ENCODE data around the gene PPP2R3A.

PPP2R3A gene

DNA sequence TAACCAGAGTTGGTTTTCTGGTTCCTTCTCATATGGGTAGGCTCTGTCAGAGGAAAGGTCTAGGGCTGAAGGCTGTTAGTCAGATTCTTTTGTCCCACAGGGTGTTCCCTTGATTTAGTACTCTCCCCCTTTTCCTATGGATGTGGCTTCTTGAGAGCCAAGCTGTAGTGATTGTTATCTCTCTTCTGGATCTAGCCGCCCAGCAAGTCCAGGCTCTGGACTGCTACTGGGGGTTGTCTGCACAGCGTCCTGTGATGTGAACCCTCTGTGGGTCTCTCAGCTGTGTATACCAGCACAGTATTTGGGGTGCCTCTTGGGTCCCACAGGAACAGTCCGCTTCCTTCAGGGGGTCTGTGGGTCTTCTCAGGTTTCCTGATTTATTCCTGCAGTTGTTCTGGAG lies 70.8 kb downstream of the PPP2R3A start:
- ChIA-PET CTCF (interaction anchor here (1.0 to 17.3 kb wide), 3 partner anchors 117 to 140 kb away, joined by 3 to 531 read pairs (median 8); no protein-coding TSS in a partner anchor), POLR2A (no interaction called here)
- TF ChIP-seq, protein P1, sequence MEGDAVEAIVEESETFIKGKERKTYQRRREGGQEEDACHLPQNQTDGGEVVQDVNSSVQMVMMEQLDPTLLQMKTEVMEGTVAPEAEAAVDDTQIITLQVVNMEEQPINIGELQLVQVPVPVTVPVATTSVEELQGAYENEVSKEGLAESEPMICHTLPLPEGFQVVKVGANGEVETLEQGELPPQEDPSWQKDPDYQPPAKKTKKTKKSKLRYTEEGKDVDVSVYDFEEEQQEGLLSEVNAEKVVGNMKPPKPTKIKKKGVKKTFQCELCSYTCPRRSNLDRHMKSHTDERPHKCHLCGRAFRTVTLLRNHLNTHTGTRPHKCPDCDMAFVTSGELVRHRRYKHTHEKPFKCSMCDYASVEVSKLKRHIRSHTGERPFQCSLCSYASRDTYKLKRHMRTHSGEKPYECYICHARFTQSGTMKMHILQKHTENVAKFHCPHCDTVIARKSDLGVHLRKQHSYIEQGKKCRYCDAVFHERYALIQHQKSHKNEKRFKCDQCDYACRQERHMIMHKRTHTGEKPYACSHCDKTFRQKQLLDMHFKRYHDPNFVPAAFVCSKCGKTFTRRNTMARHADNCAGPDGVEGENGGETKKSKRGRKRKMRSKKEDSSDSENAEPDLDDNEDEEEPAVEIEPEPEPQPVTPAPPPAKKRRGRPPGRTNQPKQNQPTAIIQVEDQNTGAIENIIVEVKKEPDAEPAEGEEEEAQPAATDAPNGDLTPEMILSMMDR (IDR thresholded peaks at IDR 0.05; ENCODE audit: insufficient read depth, low read length, missing control alignments) = no peak
- DNase-seq (ENCODE audit: low read depth, low spot score) = no peak
- H3K4me3 ChIP-seq (ENCODE audit: low read depth, low read length) = no peak overlapping the region

- TF ChIP-seq, protein P1 (IDR thresholded peaks at IDR 0.05; ENCODE audit: insufficient read depth, low read length, missing control alignments) = no peak
- no peak for DNase-seq (ENCODE audit: low read depth, low spot score)
- no peak overlapping the region for H3K4me3 ChIP-seq (ENCODE audit: low read depth, low read length)
- ChIA-PET CTCF (interaction anchor here (1.0 to 17.3 kb wide), 2 partner anchors 119 to 133 kb away, joined by 5 to 531 read pairs; no protein-coding TSS in a partner anchor), POLR2A (no interaction called here)
Observed at GRCh38 chr3:136038668-136039067, 73.1 kb downstream of the PPP2R3A start.

DNA sequence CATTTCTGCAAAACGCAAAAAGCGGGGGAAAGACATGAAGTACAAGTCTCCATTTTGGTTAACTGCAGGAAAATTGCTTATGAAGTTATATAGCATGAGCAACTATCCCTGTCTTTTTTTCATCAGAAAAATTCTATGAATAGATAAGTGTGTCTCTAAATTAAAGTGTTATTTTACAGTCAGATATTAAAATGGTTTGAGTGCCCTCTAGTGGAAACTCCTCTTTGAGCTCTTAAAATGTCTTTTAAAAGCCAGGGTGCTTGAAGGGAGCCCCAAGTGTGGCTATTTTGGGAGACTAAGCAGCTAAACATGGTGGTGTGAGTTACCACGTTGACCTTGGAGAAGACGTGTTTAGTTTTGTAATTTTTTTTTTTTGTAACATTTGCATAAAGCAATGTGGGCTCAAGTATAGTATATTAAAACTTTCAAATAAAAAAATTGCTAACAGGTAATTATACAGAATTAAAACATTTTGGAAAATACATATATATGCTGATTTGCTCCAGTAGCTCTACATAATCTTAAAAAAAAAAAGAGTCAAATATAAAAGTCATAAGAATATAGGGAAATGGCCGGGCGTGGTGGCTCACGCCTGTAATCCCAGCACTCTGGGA lies 77.2 kb downstream of the PPP2R3A start:
- TF ChIP-seq, protein P1 (IDR thresholded peaks at IDR 0.05; ENCODE audit: insufficient read depth, low read length, missing control alignments) = peak; percentile 7
- POLR2A ChIA-PET = interaction anchor here (0.5 kb wide), 1 partner anchor 104 kb away, joined by 3 read pairs; no protein-coding TSS in a partner anchor
- no peak overlapping the region for H3K4me3 ChIP-seq (ENCODE audit: low read depth, low read length)
- no peak for DNase-seq (ENCODE audit: low read depth, low spot score)
- CTCF ChIA-PET = interaction anchor here (0.6 to 17.3 kb wide), 41 partner anchors 8 to 1441 kb away, joined by 3 to 531 read pairs (median 5); partner anchors contain the start of gene PPP2R3A

DNA sequence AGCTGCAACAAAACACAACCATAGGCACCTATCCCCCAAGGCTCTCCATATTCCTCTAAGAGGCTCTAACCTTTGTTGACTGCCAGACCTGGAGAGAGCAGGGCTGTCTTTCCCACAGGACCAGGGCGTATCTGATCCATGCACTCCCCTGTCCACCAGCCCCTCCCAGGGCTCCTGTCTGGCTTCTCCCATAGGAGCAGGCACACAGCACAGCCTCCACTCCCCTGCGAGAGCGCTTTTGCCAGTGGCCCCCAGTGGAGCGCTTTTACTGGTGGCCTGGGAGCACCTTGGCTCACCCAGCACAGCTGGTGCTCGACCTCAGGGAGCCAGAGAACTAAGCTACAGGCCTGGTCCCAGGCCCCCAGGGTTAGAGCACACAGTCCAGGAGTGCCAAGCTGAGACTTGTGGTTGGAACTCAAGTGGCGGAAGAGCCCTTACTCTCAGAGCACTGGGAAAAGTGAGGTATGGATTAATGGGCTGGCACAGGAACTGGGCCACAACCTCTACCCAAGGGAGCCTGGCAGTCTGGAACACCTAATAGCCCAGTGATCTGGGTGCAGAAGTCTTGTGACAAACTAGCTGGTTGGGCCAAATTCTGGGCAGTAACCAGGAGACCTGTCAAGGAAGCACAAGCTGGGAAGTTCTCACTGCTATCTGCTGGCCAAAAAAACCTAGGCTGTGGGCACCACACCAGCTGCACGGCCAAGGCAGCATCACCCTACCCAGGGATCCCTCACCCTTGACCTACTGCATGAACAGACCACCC lies 79.6 kb downstream of the PPP2R3A start:
- H3K4me3 ChIP-seq (ENCODE audit: low read depth, low read length) = no peak overlapping the region
- POLR2A ChIA-PET = no interaction called here
- TF ChIP-seq, protein P1 (IDR thresholded peaks at IDR 0.05; ENCODE audit: insufficient read depth, low read length, missing control alignments) = no peak
- DNase-seq (ENCODE audit: low read depth, low spot score) = no peak
- CTCF ChIA-PET = interaction anchor here (0.9 to 17.3 kb wide), 6 partner anchors 78 to 151 kb away, joined by 3 to 531 read pairs (median 29); partner anchors contain the start of gene PPP2R3A

DNA sequence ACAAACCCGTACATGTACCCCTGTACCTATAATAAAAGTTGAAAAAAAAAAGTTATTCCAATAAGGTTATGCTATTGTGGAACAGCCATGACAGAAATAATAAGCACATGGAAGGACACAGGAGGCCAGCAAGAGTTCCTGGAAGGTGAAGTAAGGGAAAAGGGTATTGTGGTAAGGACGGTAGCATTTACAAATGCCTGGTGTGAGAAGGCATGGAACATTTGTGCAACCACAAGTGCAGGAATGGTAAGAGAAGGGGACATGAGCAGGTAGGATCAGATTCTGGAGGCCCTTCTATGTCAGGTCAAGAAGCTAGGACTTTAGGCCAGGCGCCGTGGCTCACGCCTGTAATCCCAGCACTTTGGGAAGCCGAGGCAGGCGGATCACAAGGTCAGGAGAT lies 82.5 kb downstream of the PPP2R3A start:
- CTCF ChIA-PET = interaction anchor here (0.7 to 17.3 kb wide), 3 partner anchors 85 to 143 kb away, joined by 4 to 531 read pairs (median 195); no protein-coding TSS in a partner anchor

More for the DNA sequence above, 82.5 kb downstream of the PPP2R3A start:
- POLR2A ChIA-PET = no interaction called here
- H3K4me3 ChIP-seq (ENCODE audit: low read depth, low read length) = no peak overlapping the region
- TF ChIP-seq, protein P1 (IDR thresholded peaks at IDR 0.05; ENCODE audit: insufficient read depth, low read length, missing control alignments) = no peak
- DNase-seq (ENCODE audit: low read depth, low spot score) = no peak
